ENCODE measurements around the gene PI4K2A.
A peak's percentile ranks its signal among the peaks of the same experiment; 100 is the strongest.

Gene PI4K2A

GRCh38 chr10:97612386-97612785 is 28.1 kb upstream of the PI4K2A start:
- H3K4me3 ChIP-seq (ENCODE audit: low read depth, low read length): no peak overlapping the region
- peak; percentile 51 for DNase-seq (ENCODE audit: low read depth)
- no peak for TF ChIP-seq CTCF (IDR thresholded peaks at IDR 0.05; ENCODE audit: insufficient read depth, low read depth, low read length, missing control alignments)

- no peak for TF ChIP-seq CTCF (IDR thresholded peaks at IDR 0.05; ENCODE audit: insufficient read depth, low read depth, low read length, missing control alignments)
- H3K4me3 ChIP-seq (ENCODE audit: low read depth, low read length): no peak overlapping the region
- no peak for DNase-seq (ENCODE audit: low read depth)
Measured at GRCh38 chr10:97618285-97618684, 22.2 kb upstream of the PI4K2A start.

GRCh38 chr10:97618733-97619132 is 21.7 kb upstream of the PI4K2A start:
- no peak for DNase-seq (ENCODE audit: low read depth)
- no peak for TF ChIP-seq CTCF (IDR thresholded peaks at IDR 0.05; ENCODE audit: insufficient read depth, low read depth, low read length, missing control alignments)
- no peak overlapping the region for H3K4me3 ChIP-seq (ENCODE audit: low read depth, low read length)

- TF ChIP-seq CTCF (IDR thresholded peaks at IDR 0.05; ENCODE audit: insufficient read depth, low read depth, low read length, missing control alignments): no peak
- H3K4me3 ChIP-seq (ENCODE audit: low read depth, low read length): no peak overlapping the region
- no peak for DNase-seq (ENCODE audit: low read depth)
Measured at GRCh38 chr10:97623277-97623676, 17.2 kb upstream of the PI4K2A start.

GRCh38 chr10:97627731-97628130 is 12.7 kb upstream of the PI4K2A start:
- no peak overlapping the region for H3K4me3 ChIP-seq (ENCODE audit: low read depth, low read length)
- no peak for TF ChIP-seq CTCF (IDR thresholded peaks at IDR 0.05; ENCODE audit: insufficient read depth, low read depth, low read length, missing control alignments)
- DNase-seq (ENCODE audit: low read depth): no peak

- no peak for TF ChIP-seq CTCF (IDR thresholded peaks at IDR 0.05; ENCODE audit: insufficient read depth, low read depth, low read length, missing control alignments)
- no peak for DNase-seq (ENCODE audit: low read depth)
- H3K4me3 ChIP-seq (ENCODE audit: low read depth, low read length): no peak overlapping the region
Measured at GRCh38 chr10:97628228-97628627, 12.2 kb upstream of the PI4K2A start.

- no peak overlapping the region for H3K4me3 ChIP-seq (ENCODE audit: low read depth, low read length)
- TF ChIP-seq CTCF (IDR thresholded peaks at IDR 0.05; ENCODE audit: insufficient read depth, low read depth, low read length, missing control alignments): no peak
- no peak for DNase-seq (ENCODE audit: low read depth)
Measured at GRCh38 chr10:97629289-97629688, 11.2 kb upstream of the PI4K2A start.

Data from GM12865 (cell line).